Activated naive CD4-positive, alpha-beta T cell treated with Interleukin-2 at 50 U/mL for 16 hours (primary cell): Measurements from ENCODE around the gene SRD5A1.
"Not testable (repeated sequence)": the region's sequence is repeated elsewhere in the genome, so short reads cannot be mapped to it uniquely, and the experiment has no call there.

Experiments used
- DNase-seq: peaks from one replicate; pipeline ENCODE4 v3.0.0-alpha.2; 2020

The SRD5A1 gene

GRCh38 chr5:6649186-6649585, 15.9 kb downstream of the SRD5A1 start:
- DNase-seq = no peak

DNA sequence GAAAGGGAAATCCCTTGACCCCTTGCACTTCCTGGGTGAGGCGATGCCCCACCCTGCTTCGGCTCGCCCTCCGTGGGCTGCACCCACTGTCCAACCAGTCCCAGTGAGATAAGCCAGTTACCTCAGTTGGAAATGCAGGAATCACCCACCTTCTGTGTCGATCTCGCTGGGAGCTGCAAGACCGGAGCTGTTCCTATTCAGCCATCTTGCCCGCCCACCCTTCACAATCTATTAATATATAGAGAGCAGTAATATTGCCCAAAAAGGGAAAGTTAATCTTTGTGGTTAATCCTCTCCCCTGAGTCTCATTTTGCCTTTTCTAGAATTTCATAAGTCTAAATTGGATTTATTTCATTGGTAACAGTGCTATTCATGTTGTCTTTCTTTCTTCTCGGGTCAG, 16.4 kb downstream of the SRD5A1 start:
- DNase-seq = no peak

DNA sequence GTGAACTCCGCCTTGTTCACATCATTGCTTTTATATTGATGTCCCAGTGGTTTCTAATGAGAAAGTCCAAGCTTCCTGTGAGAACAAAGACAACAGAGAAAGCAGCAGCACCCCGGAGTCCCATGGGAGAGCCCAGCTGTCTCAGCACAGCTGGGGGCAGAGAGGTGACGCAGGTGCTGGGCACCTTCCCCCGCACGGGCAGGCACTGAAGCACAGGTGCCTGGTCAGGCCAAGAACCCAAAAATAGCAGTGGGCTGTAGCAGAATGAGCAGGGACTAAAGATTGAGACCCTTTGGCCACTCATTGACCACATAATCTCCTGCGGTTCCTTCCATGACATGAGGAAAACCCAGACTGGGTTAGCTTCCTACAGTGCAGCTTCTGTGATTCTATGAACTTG, 18.8 kb downstream of the SRD5A1 start:
- no peak for DNase-seq

DNA sequence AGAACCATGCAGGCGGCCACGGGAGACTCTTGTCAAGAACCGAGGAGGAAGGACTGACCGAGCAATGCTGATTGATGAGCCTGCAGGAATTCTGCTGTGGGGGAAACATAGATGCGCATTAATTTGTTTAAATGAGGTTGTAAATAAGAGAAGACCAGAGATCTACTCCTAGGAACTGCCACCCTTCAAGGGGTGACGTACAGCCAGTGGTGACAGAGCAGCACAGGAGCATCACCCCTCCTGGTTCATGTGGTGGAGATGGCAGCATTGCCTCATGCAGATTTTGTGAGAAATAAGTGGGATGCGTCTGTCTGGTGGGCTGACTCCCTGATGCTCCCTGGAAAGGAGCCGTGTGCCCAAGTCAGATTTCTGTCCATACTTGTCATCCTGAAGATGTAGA, 22.2 kb downstream of the SRD5A1 start:
- DNase-seq = no peak

- no peak for DNase-seq
Observed at GRCh38 chr5:6656680-6657079, 23.4 kb downstream of the SRD5A1 start.

DNA sequence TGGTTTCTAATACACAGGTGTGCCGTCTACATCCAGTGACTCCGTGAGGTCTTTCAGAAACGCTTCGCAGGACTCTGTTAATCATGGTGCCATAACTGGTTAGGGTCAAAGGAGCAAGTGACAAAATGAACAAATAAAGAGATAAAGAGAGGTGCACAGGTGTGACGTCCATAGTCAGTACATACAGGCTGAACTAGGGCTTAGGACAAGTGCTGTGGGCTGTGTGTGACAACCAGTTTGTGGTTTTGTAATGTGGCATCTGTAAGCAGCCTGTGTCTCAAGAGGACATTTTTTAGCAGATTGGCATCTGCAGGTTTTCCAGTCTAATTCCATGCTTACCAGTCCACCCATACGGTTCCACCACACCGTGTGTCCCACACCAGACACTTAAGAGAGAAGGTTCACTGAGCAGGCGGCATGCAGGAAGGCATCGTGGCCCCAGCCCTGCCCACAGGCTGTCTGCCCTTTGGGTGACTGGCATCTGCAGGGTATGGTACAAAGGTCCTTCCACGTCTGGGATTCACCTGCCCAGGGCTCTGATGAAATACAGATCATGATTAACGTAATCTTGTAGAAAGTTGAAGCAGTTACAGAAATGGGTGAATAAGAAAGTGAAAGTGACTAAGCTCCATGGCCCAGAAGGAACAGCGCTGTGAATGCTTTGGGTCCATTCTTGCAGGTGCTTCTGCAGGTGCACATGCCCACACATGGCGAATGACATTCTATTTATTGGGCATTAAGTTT, 26.9 kb downstream of the SRD5A1 start:
- no peak for DNase-seq

GRCh38 chr5:6660688-6661087, 27.4 kb downstream of the SRD5A1 start:
- no peak for DNase-seq

GRCh38 chr5:6666762-6667161, 33.5 kb downstream of the SRD5A1 start:
- no peak for DNase-seq

- DNase-seq = no peak
Observed at GRCh38 chr5:6667648-6668047, 34.4 kb downstream of the SRD5A1 start.

GRCh38 chr5:6668717-6669116, 35.5 kb downstream of the SRD5A1 start:
- not testable (repeated sequence) for DNase-seq

DNA sequence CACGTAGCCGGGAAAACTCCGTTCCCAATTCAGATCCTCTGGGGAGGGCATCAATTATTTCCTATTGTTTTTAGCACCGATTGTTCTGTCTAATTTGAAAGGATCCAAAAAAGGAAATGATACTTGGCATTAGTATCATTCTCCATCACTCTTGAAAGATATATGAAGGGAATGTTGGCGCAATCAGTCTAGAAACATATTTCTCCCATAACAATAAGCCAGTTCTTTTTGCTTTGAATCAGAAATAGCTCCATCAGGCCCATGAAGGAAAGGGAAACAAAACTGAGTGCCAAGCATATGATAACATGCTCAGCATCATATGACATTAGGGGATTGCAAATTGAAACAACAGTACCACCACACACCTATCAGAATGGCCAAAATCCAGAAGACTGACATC, 39.8 kb downstream of the SRD5A1 start:
- no peak for DNase-seq

GRCh38 chr5:6673963-6674362, 40.7 kb downstream of the SRD5A1 start:
- no peak for DNase-seq

DNA sequence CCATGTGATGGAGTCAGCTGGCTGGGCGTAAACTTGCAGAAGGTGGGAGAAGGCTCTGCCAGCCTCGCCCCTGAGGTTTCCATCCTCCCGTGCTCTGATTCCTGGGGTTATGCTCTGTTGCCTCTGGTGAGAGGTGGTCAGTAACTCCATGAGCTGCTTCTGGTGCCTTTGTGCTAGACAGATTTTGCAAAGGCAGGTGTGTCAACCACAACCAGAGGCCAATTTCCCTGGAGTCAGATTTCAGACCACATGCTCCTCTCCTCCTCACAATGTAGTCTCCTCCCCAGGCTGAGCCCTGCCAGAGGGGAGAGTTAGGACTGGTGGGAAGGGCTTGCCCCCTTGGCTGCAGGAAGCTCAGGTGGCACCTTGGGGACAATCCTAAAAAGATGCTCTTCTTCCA, 41.2 kb downstream of the SRD5A1 start:
- DNase-seq = no peak

GRCh38 chr5:6674886-6675285, 41.6 kb downstream of the SRD5A1 start:
- no peak for DNase-seq

DNA sequence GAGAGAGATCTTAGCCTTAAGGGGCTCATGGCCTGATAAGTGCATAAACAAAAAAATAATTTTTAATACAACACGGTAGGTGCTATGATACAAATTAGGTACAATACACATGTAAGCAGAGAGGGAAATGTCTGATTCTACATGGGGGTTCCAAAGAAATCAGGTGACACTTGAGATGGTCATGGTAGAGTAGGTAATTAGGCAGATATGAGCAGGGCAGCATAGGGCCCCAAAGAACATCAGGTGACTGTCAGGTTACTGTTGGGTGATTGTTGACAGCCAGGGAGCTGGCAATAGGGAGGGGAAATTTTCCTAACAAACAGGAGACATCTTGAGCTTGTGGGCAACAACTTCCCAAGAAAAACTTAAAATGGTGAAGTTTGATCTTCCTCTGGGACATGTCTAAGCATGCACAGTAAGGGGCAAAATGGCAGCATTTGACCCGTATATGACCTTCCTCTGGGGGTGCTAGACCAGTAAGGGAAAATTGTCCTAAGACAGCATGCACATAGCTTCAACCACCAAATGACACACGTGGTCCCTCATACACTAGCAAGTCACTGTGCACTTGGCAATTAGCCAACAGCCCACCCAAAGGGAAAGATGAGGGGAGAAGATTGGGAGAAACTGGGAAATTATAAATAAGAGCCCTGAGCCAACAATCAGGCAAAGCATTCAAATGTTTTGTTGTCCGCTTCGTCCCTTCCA, 42.7 kb downstream of the SRD5A1 start:
- no peak for DNase-seq

- DNase-seq = no peak
Observed at GRCh38 chr5:6676702-6677101, 43.5 kb downstream of the SRD5A1 start.

- no peak for DNase-seq
Observed at GRCh38 chr5:6678385-6678784, 45.1 kb downstream of the SRD5A1 start.

DNA sequence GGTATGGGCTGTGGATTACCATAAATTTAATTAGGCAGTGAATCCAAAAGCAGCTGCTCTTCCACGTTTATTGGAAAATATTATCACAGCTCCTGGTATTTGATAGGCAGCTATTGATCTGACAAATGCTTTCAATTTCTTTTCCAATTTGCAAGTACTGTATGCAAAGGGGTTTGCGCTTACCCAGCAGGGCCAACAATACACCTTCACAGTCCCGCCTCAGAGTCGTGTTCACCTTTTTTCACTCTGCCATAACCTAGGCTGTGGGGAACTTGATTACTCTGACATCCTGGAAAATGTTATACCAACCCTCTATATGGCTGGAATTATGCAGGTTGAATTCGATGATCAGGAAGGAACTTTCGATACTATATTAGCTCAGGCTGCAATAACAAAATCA, 47.7 kb downstream of the SRD5A1 start:
- no peak for DNase-seq

- DNase-seq = no peak
Observed at GRCh38 chr5:6681682-6682081, 48.4 kb downstream of the SRD5A1 start.

DNA sequence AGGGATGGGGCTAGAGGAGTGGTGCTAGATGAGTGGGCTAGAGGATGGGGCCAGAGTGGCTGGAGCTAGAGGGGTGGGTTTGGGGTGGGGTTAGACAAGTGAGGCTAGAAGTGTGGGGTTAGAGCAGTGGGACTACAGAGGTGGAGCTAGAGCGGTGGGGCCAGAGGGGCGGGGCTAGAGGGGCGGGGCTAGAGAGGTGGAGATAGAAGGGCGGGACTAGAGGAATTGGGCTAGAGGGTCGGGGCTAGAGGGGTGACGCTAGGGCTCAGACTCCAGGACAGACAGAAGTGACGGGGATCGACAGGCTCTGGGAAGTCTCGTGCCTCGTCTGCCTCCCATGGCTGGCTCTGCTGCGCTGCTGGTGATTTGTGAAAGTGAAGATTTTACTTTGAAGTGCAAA, 49.0 kb downstream of the SRD5A1 start:
- no peak for DNase-seq

DNA sequence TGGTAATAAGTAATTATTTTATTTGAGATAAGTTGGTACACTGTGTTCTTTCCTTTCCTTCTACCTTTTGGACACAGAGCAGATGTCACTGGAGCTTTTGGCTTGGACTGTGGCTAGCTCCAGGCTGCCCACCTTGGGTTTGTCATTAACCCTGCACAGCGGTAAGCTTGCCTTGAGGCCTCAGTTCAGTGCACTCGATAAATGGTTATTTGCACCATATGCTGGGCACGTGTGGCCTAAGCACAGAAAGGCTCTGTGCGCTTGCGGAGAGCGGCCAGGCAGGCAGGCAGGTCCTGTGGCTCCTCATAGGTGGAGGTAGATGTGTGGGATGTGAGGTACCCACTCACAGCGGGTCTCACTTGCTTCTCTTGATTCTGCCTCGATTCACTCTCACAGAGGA, 50.0 kb downstream of the SRD5A1 start:
- no peak for DNase-seq

DNA sequence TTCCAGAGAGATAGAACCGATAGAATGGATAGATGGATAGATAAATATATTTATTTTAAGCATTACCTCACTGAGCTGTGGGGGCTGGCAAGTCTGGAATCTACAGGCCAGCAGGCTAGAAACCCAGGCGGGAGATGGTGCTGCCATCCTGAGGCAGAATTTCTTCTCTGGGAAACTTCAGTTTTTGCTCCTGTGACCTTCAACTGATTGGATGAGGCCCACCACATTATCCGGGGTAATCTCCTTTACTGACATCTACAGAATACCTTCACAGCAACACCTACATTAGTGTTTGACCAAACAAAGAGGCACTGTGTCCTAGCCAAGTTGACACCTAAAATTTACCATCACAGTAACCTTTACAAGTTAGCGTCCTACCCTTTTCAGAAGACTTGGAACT, 50.8 kb downstream of the SRD5A1 start:
- no peak for DNase-seq

DNA sequence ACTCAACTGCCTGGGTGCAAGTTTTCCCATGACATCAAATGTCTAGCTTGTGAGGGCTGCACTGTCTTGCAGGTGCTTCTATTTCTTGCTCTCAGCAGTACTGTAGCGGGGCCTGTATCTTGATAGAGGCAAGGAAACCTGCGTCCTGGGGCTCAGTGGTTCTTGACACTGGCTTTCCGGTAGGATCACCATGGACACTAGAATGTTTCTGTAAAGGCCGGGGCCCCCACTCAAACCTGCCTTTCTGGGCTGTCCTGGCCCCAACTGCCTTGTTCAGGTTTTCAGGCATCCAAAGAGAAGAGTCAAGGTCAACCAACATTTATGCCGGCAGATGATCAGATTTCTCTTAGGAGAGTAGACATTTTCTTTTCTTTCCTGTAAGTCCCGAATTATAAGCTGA, 53.3 kb downstream of the SRD5A1 start:
- no peak for DNase-seq

- DNase-seq = no peak
Observed at GRCh38 chr5:6686915-6687409, 53.7 kb downstream of the SRD5A1 start.

- DNase-seq = no peak
Observed at GRCh38 chr5:6687505-6687904, 54.3 kb downstream of the SRD5A1 start.
